ENCODE results near the gene CELF5. TPM values are rescaled to one million over a fixed set of nuclear protein-coding genes. Genes with fewer than 3 reads are reported as not detected.

The CELF5 gene
- total RNA-seq, 1 experiment from 2014 or later, result 2.5 TPM

DNA sequence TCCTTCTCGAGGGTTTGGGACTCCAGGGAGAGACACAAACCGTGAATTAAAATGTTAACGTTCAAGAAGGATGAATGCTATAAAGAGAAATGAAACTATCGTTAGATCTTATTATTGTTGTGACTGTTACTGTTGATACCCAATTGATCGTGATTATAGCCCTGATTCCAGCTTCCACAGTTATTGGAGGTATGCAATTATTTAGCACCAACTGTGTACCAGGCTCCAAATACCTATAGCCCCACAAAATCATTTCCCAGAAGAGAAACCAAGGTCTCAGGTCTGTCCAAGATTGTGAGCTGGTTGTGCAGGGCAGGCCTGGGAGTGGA is 111.9 kb downstream of the CELF5 start:
- intact Hi-C loops (cut with micrococcal nuclease), result no loop called here
- Histone ChIP-seq H3K4me1 (ENCODE audit: control insufficient read depth in 1 of 2, insufficient read depth in 2 of 2, low read length in 2 of 2) (peaks cover 14 to 20% of the 10 kb centered on the region in 2 experiments), H2AFZ (ENCODE audit: low read depth, low read length, poor library complexity, severe bottlenecking) (no peak overlapping the region), H3K36me3 (ENCODE audit: control insufficient read depth in 1 of 2, insufficient read depth in 2 of 2, low read length in 2 of 2) (no peaks in the 10 kb centered on the region), H3K4me2 (ENCODE audit: low read length) (no peak overlapping the region), H3K9me2 (ENCODE audit: insufficient read depth) (no peaks in the 10 kb centered on the region), H3K27ac (ENCODE audit: low read depth, low read length) (no peak overlapping the region), H3K27me3 (ENCODE audit: insufficient read depth, low read length) (peaks cover 14% of the 10 kb centered on the region; the same call in 1 of the 2 replicates), H3K79me2 (ENCODE audit: insufficient read depth, low read length) (no peaks in the 10 kb centered on the region), H3K9ac (ENCODE audit: low read length) (no peak overlapping the region), H4K20me1 (ENCODE audit: insufficient read depth) (no peaks in the 10 kb centered on the region), H3K9me3 (ENCODE audit: control insufficient read depth in 1 of 2, insufficient read depth in 1 of 2, low read depth in 1 of 2, low read length in 2 of 2) (no peaks in the 10 kb centered on the region), H3K4me3 (replicated peaks in 1 of 2; ENCODE audit: low read depth in 1 of 2, low read length in 2 of 2) (no peak overlapping the region)
- TF ChIP-seq POLR2A (IDR thresholded peaks at IDR 0.05; ENCODE audit: borderline replicate concordance, extremely low read depth, insufficient read depth, insufficient read length), result no peak
- no peak for TF ChIP-seq ZNF274 (IDR thresholded peaks at IDR 0.05; ENCODE audit: low read depth, low read length)
- no peak for TF ChIP-seq POLR2AphosphoS5 (IDR thresholded peaks at IDR 0.05; ENCODE audit: low read depth, low read length)
- no peak for TF ChIP-seq ATF3 (IDR thresholded peaks at IDR 0.05)
- TF ChIP-seq, protein P1, sequence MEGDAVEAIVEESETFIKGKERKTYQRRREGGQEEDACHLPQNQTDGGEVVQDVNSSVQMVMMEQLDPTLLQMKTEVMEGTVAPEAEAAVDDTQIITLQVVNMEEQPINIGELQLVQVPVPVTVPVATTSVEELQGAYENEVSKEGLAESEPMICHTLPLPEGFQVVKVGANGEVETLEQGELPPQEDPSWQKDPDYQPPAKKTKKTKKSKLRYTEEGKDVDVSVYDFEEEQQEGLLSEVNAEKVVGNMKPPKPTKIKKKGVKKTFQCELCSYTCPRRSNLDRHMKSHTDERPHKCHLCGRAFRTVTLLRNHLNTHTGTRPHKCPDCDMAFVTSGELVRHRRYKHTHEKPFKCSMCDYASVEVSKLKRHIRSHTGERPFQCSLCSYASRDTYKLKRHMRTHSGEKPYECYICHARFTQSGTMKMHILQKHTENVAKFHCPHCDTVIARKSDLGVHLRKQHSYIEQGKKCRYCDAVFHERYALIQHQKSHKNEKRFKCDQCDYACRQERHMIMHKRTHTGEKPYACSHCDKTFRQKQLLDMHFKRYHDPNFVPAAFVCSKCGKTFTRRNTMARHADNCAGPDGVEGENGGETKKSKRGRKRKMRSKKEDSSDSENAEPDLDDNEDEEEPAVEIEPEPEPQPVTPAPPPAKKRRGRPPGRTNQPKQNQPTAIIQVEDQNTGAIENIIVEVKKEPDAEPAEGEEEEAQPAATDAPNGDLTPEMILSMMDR (IDR thresholded peaks at IDR 0.05 in 2 of 3, conservative IDR thresholded peaks at IDR 0.05 in 1 of 3; ENCODE audit: borderline replicate concordance in 1 of 3, insufficient read depth in 1 of 3, low read depth in 2 of 3, low read length in 2 of 3), result no peak
- no peak for TF ChIP-seq REST (IDR thresholded peaks at IDR 0.05; ENCODE audit: low read depth)
- no peak for TF ChIP-seq CBX3 (IDR thresholded peaks at IDR 0.05; ENCODE audit: low read depth)
- no peak for TF ChIP-seq CEBPB (IDR thresholded peaks at IDR 0.05; ENCODE audit: low read depth)
- no peak for TF ChIP-seq RAD21 (IDR thresholded peaks at IDR 0.05; ENCODE audit: low read depth)
- TF ChIP-seq FOSL1 (IDR thresholded peaks at IDR 0.05; ENCODE audit: low read depth), result no peak
- TF ChIP-seq SP1 (IDR thresholded peaks at IDR 0.05; ENCODE audit: low read depth), result no peak
- no peak for TF ChIP-seq EGR1 (IDR thresholded peaks at IDR 0.05; ENCODE audit: low read depth)
- POLR2A ChIA-PET, result interaction anchor here (1.1 kb wide), 1 partner anchor 9 kb away, joined by 3 read pairs; no protein-coding TSS in a partner anchor
- RAD21 ChIA-PET (ENCODE audit: low non-redundant PET in 1 of 2, low total read pairs in 2 of 2, uncharacterized antibody in 2 of 2, unreplicated experiment in 2 of 2), result no interaction called here
- DNase-seq (ENCODE audit: low read depth, low spot score) (no peak), ATAC-seq (no peak)
- BruUV-seq (replicated peaks), result no TSS peak
- CTCF ChIA-PET, result interaction anchor here (1.8 kb wide), 1 partner anchor 93 kb away, joined by 4 read pairs; no protein-coding TSS in a partner anchor

All from HCT116 (cell line).